HepG2 (cell line): Measurements from ENCODE around the gene SLC17A3. TPM values are rescaled to one million over a fixed set of nuclear protein-coding genes. Genes with fewer than 3 reads are reported as not detected.

Experiments used
- CSRNP1 ChIP-seq: sonication (generic); formaldehyde crosslinking; IDR thresholded peaks from 2 replicates; pipeline ENCODE4 v1.8.1; 2023; ENCODE audit warnings: mild to moderate bottlenecking, missing genetic modification reagents
- HMGXB3 ChIP-seq: sonication (generic); formaldehyde crosslinking; IDR thresholded peaks from 2 replicates; pipeline ENCODE4 v1.4.0; 2020; ENCODE audit warnings: missing genetic modification reagents, borderline replicate concordance
- SOX13 ChIP-seq, 3 experiments: fragments of 450-650 bp in 1 of 3; sonication (generic) in 1 of 3; formaldehyde crosslinking in 1 of 3; IDR thresholded peaks in 2 of 3; conservative IDR thresholded peaks in 1 of 3; 2 replicates each; pipeline versions ENCODE4 v1.5.0 to v1.6.1; 2016 to 2020; ENCODE audit warnings: antibody characterized with exemption in 1 of 3, mild to moderate bottlenecking in 1 of 3, missing compliant biosample characterization in 1 of 3, missing genetic modification reagents in 1 of 3, moderate library complexity in 1 of 3
- ZNF614 ChIP-seq: IDR thresholded peaks from 2 replicates; pipeline ENCODE4 v1.6.1; 2018; ENCODE audit warnings: missing biosample characterization, missing genetic modification reagents, inconsistent platforms, borderline replicate concordance
- polyA plus RNA-seq, 8 experiments: library from polyadenylated mRNA; depleted of rRNA in 3 of 8; stranded (reverse) in 7 of 8; unstranded in 1 of 8; fragments of >200 nt; fragmentation: Illumina TruSeq in 4 of 8; extraction: Trizol in 4 of 8; gene quantifications; 2 replicates each; pipeline versions ENCODE4 v1.2.1 to v1.2.3, GENCODE V29; 2011 to 2016; ENCODE audit warnings: low read depth in 4 of 8, missing spikeins in 1 of 8, mixed read lengths in 1 of 8; ENCODE audit not compliant: insufficient read depth in 1 of 8
- total RNA-seq, 5 experiments: library from RNA; depleted of rRNA; stranded (reverse); fragments of >200 nt; fragmentation: Illumina TruSeq; extraction: Trizol; gene quantifications; 2 replicates each; pipeline ENCODE4 v1.2.3, GENCODE V29; 2016; ENCODE audit warnings: low read depth in 1 of 5

Gene SLC17A3
- total and polyA plus RNA-seq, 2 of the 13 experiments (the other 11 are each of a cell fraction or from before 2014, with no cell fraction given), result 0.09 to 0.11 TPM

GRCh38 chr6:25889877-25890853, 16.1 kb upstream of the SLC17A3 start (continued):
- no peak for TF ChIP-seq CSRNP1 (CRISPR knock-in tag)
- TF ChIP-seq SOX13 (IDR thresholded peaks at IDR 0.05), result no peak
- 0 out of 4 replicates have a peak, but pooled peaks of 1 of the 2 experiments have one; percentile 14 for TF ChIP-seq SOX13 (CRISPR knock-in tag; conservative IDR thresholded peaks at IDR 0.05 in 1 of 2, IDR thresholded peaks at IDR 0.05 in 1 of 2)
- TF ChIP-seq HMGXB3 (CRISPR knock-in tag), result 0 out of 2 replicates have a peak, but pooled peaks have one; percentile 51
- peak; percentile 62; the same call in 1 of the 2 replicates for TF ChIP-seq ZNF614 (CRISPR knock-in tag)
